HG03432 (cell line): ENCODE data around the gene CCKAR.
"Not testable (repeated sequence)": the region's sequence is repeated elsewhere in the genome, so short reads cannot be mapped to it uniquely, and the experiment has no call there.

Source experiments
- ATAC-seq: cut with Tn5 transposase; IDR thresholded peaks from one replicate; pipeline ENCODE4 v1.9.1; 2021; ENCODE audit warnings: mild to moderate bottlenecking, moderate library complexity; ENCODE audit not compliant: unreplicated experiment

The CCKAR gene, protein sequence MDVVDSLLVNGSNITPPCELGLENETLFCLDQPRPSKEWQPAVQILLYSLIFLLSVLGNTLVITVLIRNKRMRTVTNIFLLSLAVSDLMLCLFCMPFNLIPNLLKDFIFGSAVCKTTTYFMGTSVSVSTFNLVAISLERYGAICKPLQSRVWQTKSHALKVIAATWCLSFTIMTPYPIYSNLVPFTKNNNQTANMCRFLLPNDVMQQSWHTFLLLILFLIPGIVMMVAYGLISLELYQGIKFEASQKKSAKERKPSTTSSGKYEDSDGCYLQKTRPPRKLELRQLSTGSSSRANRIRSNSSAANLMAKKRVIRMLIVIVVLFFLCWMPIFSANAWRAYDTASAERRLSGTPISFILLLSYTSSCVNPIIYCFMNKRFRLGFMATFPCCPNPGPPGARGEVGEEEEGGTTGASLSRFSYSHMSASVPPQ

DNA sequence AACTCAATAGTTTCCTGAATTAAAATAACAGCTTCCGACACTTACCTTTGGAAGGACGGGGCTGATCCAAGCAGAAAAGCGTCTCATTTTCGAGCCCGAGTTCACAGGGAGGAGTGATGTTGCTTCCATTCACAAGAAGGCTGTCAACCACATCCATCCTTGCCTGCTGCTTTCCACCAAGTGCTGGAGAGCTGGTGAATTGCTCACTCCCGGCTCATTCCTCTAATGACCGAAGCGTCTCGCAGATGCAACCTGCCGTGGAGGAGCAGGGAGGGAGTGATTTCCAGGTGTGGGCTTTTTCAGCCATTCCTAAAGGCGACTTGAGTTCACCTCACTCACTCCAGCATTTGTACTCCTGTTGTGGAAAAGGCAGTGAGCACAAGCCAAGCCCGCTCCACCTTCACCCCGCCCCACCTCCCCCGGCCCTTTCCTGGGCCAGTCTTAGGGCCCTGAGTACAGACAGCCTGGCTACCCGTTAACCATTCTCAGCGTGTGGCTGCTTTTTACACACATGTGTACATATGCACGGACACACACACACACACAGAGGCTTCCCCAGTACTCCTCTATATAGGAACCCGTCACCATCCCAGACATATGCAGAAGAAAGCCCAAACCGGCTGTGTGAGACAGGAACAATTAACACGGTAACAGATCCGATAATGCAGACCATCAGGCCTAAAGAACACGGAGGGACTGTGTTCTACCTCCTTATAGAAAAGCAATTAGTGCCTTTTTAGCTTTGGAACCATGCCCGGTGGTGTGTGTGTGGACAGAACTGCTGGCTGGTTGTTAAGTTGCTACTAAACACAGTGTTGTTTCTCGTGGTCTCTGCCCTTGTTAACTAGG is at the start of gene CCKAR:
Gene CCKAR, minus strand, starts transcription at position 374 of the 849 bp plus-strand sequence. Its CDS starts 217 bp downstream, at position 157.
- no peak for ATAC-seq

DNA sequence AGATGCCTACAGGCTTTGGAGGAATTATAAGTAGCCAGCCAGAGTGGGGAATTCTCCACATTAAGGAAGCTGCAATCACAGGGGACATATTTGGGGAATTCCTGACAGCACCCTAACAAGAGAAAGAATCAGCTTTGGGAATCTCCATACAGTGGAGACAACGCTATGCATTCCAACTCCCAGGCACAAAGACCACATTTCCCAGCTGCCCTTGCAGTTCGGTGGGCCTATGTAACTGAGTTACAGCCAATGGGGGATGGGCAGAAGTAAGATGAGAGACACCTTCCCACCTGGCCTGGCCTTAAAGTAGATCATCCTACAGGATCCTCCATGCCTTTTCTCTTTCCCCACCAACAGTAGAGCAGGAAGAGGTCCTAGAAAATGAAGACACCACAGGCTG is 43.4 kb upstream of the CCKAR start:
- ATAC-seq, result no peak

DNA sequence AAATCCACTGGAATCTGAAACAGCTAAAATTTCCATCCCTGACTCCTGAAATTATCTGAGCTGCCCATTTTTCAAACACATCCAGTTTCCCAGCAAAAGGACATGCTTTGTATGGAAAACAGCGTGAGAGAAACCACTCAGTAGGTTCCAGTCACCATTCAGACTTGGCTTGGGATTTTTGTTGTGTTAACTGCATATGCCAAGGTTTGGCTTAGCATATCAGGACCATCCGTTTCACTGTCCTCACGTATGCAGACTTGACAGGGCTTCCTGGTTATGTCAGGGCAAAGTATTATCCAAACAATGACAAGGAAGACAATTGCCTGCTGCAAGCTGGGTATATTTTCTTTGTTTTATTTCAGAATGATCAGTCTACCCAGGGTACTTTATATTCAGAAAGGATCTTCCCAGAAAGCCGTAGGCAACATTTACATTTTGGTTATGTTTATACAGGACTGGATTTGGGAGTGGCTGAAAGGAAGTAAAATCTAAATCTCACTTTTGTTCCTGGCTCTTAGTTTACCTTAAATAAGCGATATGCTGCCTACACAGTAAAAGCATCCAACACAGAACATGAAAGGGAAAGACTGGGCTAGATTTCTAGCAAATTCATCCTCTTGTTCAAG is 41.3 kb upstream of the CCKAR start:
- ATAC-seq, result no peak

DNA sequence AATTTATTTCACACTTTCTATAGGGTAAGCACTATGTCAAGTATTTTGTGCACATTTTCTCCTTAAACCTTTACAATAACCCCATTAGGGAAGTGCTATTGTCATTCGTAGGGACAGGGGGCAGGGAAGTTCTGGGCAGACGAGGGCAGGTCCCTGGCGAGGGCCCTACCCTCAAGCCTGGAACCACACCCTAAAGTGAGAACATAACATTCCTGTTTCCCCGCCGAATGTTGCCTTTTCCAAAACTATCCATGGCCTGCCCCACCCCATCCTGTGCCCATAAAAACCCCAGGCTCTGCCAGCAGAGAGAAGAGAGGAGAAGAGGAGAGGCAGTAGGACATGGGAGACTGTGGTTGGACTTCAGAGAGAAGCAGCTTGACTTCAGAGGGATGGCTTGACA is 39.8 kb upstream of the CCKAR start:
- ATAC-seq, result no peak

DNA sequence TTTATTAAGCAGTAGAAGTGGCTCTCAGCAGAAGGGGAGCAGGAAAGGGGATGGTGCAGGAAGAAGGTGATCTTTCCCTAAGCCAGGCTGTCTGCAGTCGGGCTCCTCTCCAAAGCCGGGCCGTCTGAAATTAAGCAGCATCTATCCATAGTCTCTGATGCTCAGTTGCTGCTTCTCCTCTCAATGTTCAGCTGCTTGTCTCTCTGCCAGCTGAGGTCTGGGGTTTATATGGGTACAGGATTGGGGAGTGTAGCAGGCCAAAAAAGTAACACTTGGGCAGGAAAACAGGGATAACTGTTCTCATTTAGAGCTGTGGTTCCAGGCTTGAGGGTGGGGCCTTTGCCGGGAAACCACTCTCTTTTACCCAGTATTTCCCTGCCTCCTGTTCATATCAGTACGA is 39.2 kb upstream of the CCKAR start:
- ATAC-seq, result no peak

DNA sequence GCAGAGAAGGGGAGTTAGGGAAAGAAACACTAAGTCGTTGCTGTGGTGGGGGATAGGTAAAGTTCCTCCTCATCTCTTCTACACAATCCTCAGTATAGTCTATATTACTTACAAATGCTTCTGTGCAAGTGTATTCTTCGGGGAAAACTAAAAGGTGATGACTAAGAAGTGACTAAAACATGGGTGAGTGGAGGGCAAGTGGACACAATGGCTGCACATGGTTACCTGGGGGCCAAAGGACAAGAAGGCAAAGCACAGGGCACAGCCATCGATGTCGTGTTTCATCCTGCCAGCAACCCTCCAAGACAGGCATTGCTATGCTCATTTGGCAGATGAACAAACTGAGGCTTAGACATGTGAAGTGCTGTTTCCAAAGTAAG is 35.5 kb upstream of the CCKAR start:
- no peak for ATAC-seq

DNA sequence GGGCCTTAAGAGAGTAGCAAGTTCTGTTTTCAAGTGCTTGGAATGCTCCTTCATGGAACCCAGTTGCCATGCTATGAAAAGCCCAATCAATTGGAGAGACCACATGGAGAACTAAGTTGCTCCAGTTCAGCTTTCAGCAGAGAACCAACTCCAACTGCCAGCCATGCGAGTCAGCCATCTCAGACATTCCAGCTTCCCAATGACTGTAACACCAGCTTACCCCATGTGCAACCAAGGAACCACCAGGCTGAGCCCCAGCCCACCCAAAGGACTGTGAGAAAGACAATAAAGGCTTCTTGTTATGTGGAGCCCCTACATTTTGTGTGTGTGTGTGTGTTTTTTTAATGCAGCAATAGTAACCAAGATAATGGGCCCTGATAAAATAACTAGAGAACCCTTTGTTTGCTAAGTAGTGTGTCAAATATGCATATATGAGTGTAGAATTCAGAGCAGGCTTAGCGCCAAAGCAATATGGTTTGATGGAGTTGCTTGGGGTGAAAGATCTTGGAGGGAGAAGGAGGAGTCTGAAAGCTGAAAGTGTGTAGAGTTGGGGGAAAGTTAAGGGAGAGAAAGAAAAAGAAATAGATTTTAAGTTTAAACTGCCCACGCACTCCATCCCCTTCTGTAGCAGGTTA is 35.0 kb upstream of the CCKAR start:
- ATAC-seq, result no peak

DNA sequence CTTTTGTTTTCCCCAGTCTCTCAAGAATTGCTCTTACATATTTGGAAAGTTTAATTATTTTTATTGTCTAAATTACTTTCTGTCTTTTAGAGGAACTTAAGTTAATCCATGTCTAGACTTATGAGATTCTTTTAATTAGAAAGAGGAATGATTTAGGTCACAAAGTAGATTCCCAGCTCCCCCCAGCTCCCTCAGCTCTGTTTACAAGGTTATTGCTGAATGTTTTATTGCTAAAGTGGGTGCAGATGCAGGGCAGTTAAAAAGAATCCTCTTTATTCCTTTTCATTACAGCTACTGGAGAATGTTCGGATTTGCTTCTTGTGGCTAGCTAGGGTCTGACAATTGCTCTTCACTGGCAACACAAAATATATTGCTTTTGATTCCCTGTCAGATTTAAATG is 33.7 kb upstream of the CCKAR start:
- no peak for ATAC-seq

DNA sequence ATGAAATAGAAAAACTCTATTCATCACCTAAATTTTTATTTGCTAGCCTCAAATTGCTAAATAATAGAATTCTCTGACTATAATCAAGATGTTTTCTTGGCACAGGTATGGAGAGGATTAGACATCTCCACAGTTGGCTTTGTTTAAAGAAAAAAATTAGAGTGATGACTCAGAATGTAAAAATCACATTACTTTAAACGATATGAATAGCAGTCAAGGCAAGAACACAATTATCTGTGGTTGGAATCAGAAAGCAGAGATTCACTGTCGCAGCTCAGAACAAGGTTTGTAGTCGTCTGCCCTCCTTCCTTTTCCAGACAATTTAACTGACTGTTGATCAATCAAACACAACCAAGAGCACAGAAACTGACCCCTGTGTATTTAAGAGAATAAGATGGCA is 32.2 kb upstream of the CCKAR start:
- no peak for ATAC-seq

DNA sequence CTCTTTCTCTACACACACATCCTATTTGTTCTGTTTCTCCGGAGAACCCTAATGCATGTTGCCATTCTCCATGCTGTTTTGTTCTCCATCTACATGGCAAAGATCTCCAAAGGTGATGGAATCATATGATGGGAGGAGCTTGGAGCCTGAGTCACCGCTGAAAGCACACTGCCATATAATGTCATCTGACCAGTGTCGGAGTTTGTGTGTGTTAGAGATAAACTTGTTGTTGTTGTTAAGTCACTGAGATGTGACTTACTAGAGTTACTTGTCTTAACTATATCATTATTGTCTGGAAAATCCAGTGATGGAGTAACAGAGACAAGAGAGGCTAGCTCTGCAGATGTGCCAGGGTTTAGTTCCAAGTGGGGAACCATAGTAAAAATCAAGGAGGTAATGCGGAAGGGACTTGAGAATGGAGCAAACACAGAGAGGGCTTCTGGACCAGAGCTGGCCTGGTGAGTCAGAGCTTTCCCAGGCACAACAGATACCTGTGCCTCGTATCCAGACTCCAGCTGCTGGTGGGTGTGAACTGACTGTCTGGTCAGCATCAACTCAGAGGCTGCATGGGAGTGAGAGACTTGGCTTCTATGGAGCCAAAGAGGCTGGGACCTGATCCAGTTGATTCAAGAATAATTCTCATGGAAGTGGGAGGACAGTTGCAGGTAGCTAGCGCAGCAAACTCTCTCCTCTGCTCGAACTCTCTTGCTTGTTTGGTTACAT is 30.6 kb upstream of the CCKAR start:
- ATAC-seq, result no peak

DNA sequence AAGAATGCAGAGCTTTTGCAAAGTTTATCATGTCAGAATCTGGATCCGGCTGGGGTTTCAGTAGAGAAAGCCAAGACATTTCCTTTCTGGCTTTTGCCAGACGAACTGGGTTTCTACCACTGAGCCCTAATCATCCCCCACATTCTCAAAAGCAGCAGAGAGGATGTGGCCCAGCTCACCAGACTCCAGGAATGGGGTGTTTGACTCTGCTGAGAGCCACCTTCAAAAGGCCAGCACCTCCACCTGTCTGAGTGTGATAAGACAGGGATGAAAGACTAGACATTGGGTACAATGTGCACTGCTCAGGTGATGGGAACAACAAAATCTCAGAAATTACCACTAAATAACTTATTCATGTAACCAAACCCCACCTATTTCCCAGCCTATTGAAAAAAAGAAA is 25.7 kb upstream of the CCKAR start:
- ATAC-seq, result no peak

DNA sequence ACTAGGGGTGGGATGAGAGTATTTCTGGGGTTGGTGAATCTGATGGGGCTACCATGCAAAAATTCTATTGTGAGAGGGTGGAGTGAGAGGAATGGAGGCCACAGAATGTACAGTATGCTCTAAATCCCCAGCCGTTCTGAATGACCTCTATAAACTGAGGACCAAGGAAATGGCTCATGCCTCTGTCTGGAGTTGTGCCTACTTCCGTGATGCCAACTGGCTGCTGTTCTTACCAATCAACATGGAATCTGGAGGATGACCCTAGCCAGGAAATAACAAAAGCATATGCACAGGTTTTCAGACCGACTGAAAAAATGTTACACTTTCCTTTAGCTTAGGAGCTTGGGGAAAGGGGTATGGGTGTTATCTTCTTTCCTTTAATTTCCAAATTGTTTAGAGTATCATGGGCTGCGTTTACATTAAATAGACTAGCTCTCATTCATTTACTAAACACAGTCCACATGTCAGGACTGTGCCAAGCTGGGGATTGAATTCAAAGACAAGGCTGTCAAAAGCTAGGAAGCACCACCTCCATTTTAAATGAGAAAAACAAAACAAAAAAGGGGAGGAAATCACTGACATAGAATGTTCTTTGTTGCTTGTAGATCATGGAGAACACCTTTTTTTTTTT is 20.2 kb upstream of the CCKAR start:
- ATAC-seq, result no peak

DNA sequence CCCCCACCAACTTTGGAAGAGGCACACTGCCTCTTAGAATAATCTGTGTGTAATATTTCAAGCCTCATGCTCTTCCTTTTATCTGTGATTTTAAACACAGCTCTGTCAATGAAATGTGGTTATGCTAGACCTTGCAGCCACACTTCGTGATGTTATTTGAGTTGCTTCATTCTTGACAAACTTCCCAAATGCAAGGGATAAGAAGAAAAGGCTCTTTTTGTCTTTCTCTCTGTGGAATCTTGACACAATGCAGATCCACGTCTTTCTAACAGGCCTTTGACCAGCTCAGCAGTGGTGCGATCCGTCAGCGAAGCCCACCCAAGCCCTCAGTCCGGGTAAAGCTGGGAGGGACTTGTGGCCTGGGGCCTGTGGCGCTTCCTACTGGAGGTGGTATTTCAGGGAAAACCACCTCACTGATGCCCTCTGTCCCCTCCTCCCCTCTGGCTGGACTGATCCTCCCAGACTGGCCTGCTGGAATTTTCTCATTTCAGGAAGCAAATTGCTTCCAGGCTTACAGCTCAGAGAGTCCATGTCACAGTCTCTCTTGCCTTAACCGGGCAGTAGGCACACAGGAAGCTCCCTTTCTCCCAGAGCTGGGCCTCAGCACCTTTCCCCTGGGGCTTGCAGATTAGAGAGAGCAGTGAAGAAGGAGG is 19.5 kb upstream of the CCKAR start:
- no peak for ATAC-seq

DNA sequence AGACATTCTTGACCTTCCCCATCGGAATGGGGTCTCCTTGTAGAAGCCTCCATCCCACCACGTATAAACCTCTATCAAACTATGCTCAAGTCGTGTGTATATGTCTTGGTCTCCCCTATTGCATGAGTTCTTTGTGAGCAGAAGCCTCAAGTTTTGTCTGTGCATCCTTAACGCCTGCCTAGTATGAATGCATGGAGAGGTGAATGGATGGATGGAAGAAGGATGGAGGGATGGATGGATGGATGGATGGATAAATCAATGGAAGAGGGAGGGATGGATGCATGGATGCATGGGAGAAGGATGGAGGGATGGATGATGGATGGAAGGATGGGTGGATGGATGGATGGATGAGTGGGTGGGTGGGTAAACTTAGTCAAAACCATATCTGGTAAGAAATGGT is 17.0 kb upstream of the CCKAR start:
- no peak for ATAC-seq

DNA sequence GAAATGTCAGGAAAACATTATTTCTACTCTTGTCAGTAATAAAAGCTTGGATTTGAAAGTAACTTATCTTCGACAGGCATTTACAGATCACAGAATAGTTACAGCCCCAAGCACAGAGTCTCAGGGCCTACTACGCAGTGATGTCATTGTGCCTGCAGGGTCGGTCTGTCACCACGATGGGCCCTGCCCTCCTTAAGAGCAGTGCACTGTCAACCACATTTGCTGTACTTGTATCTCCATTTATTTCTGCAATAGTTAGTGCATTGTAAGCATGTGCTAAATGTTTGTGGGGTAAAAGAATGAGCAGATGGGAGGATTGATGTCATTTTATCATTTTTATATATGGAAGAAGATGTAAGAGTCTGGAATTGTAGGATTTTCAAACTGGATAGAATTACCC is 13.6 kb upstream of the CCKAR start:
- no peak for ATAC-seq

DNA sequence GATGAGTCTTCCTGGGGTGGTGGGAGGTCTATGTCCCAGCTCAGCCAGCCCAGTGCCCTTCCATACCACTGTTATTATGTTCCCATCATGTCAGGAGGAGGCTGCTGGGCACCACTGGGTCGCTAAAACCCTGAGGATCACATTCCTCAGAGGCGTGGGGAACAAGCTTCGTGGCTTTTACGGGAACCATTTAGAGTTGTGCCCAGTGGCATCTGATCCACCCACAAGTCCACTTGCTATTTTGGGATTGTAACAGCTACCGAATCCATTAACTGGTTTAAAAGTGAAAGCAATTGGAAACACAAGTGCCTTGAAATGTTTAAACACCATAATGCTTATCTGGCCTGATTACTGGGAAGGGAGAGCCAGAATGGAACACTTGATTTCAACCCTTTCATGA is 13.1 kb upstream of the CCKAR start:
- no peak for ATAC-seq

DNA sequence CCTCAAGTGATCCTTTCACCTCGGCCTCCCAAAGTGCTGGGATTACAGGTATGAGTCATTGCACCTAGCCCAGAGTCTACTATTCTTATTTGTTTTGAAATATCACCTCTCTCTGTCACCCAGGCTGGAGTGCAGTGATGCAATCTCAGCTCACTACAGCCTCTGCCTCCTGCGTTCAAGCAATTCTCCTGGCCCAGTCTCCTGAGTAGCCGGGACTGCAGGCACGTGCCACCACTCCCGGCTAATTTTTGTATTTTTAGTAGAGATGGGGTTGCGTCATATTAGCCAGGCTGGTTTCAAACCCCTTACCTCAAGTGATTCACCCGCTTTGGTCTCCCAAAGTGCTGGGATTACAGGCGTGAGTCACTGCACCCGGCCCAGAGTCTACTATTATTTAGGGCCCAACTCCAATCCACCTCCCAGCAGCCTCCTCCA is 10.3 kb upstream of the CCKAR start:
- not testable (repeated sequence) for ATAC-seq

DNA sequence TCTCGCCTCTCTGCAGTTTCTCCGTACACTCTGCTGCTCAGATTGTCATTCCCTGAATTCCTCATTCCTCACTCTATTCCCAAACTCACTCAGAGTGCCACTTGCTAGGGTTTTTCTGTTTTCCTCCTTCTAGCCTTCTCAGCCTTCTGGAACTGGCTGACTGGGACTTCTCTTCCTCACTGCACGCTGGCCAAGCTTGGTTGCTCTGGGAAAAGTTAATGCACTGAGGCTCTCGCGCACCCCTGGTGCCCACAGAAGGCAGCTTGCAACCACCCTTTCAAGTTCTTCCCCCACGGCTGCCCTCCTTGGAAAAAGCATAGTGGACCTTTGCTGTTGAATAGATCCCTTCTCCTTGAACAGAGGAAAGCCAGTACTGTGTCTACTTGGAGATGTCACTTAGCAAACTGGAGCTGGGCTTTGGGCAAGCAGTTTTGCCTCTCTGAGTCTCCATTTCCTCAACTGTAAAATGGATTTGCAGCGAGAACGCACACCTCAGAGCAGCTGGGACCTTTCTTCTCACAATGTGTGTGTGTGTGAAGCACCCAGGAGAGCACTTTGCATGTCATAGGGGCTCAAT is 6.0 kb upstream of the CCKAR start:
- ATAC-seq, result no peak

DNA sequence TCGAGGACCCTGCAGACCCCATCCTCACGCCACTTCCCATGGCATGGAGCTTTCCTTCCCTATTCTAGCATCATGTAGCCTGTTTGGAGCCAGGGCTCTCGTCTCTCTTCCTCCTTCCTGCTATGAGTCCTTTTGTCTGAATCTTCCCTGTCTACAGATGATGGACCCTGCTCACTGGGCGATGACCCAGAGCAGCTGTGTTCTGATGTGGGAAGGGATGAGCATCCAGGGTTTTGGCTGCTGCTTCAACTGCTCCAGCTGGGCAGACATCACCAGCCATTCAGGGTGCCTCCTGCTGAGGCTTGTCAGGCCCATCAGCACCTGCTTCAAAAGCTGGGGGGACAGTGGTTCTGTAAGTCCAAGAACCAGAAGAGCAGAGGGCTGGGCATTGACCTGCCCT is 3.2 kb upstream of the CCKAR start:
- no peak for ATAC-seq
